A673 (cell line): ENCODE measurements around the gene EXOC3. TPM values are rescaled to one million over a fixed set of nuclear protein-coding genes. Genes with fewer than 3 reads are reported as not detected.

Experiments
- BruUV-seq: library from RNA; stranded (reverse); fragments of 400-500 nt; replicated peaks from 2 replicates; lab custom pipeline; 2021; lab: Mats Ljungman, UMichigan
- CTCF ChIA-PET: fragments of 300-600 bp; sonication (Branson Sonifier 250); formaldehyde crosslinking; loops from one replicate; lab custom pipeline; 2022; ENCODE audit warnings: antibody characterized with exemption; lab: Charles Lee
- POLR2A ChIA-PET: fragments of 300-600 bp; sonication (Branson Sonifier 250); formaldehyde crosslinking; loops from one replicate; lab custom pipeline; 2022; ENCODE audit warnings: antibody characterized with exemption; ENCODE audit not compliant: low non-redundant PET; lab: Charles Lee
- DNase-seq: peaks from one replicate; pipeline ENCODE4 v3.0.0-alpha.2; 2015; ENCODE audit warnings: low spot score
- H3K27ac ChIP-seq: fragments of 200-600 bp; sonication (generic); 2 replicates; pipeline ENCODE4 v1.5.1; 2016; ENCODE audit warnings: mixed run types, low read depth, mild to moderate bottlenecking, mixed read lengths, antibody characterized with exemption, low read length; ENCODE audit not compliant: poor library complexity, severe bottlenecking
- H3K27me3 ChIP-seq: fragments of 200-600 bp; sonication (generic); replicated peaks from 2 replicates; pipeline ENCODE4 v1.6.1; 2017; ENCODE audit warnings: mixed run types, low read depth, mild to moderate bottlenecking, mixed read lengths, antibody characterized with exemption, low read length; ENCODE audit not compliant: insufficient read depth, poor library complexity
- H3K36me3 ChIP-seq: fragments of 200-600 bp; sonication (generic); 2 replicates; pipeline ENCODE4 v1.6.1; 2016; ENCODE audit warnings: mixed run types, mild to moderate bottlenecking, mixed read lengths, antibody characterized with exemption, low read length; ENCODE audit not compliant: insufficient read depth, poor library complexity, severe bottlenecking
- H3K4me1 ChIP-seq: fragments of 200-600 bp; sonication (generic); 2 replicates; pipeline ENCODE4 v1.6.1; 2017; ENCODE audit warnings: mixed run types, mild to moderate bottlenecking, mixed read lengths, antibody characterized with exemption, low read length; ENCODE audit not compliant: insufficient read depth, poor library complexity, severe bottlenecking
- H3K4me3 ChIP-seq: fragments of 200-600 bp; sonication (generic); 2 replicates; pipeline ENCODE4 v1.5.1; 2016; ENCODE audit warnings: low read depth, mixed run types, mild to moderate bottlenecking, mixed read lengths, low read length; ENCODE audit not compliant: poor library complexity, severe bottlenecking
- H3K9me3 ChIP-seq: fragments of 200-600 bp; sonication (generic); 2 replicates; pipeline ENCODE4 v1.6.1; 2016; ENCODE audit warnings: mixed run types, low read depth, mild to moderate bottlenecking, mixed read lengths, antibody characterized with exemption, low read length; ENCODE audit not compliant: poor library complexity, severe bottlenecking
- EZH2 ChIP-seq: fragments of 200-600 bp; sonication (generic); IDR thresholded peaks from 2 replicates; pipeline ENCODE4 v1.6.1; 2017; ENCODE audit warnings: borderline replicate concordance, low read depth, mild to moderate bottlenecking, mixed read lengths, antibody characterized with exemption, low read length; ENCODE audit not compliant: poor library complexity, severe bottlenecking
- intact Hi-C: fragments of 100-400 bp; cut with micrococcal nuclease; formaldehyde crosslinking; loops from one replicate; pipeline ENCODE4 v1.10.0; 2022; ENCODE audit not compliant: unreplicated experiment
- total RNA-seq: library from RNA; stranded (reverse); gene quantifications from 2 replicates; pipeline ENCODE4 v1.2.3, GENCODE V29; 2021
- TF ChIP-seq, protein P1 (sequence below): fragments of 300-800, 200-600 bp; sonication (generic); conservative IDR thresholded peaks from 2 replicates; pipeline ENCODE4 v1.5.1; 2017; ENCODE audit warnings: low read depth, mild to moderate bottlenecking, antibody characterized with exemption, low read length, moderate library complexity, mixed read lengths

The EXOC3 gene
- total RNA-seq, 1 experiment from 2014 or later, result 46.7 TPM

- intact Hi-C loops, result no loop called here
- Histone ChIP-seq H3K4me1 (no peaks in the 10 kb centered on the region), H3K4me3 (no peak overlapping the region), H3K36me3 (peaks cover 64% of the 10 kb centered on the region), H3K27me3 (no peaks in the 10 kb centered on the region), H3K27ac (no peak overlapping the region), H3K9me3 (peaks cover 10% of the 10 kb centered on the region)
- no TSS peak for BruUV-seq
- CTCF ChIA-PET, result no interaction called here
- POLR2A ChIA-PET, result no interaction called here
- TF ChIP-seq, protein P1, sequence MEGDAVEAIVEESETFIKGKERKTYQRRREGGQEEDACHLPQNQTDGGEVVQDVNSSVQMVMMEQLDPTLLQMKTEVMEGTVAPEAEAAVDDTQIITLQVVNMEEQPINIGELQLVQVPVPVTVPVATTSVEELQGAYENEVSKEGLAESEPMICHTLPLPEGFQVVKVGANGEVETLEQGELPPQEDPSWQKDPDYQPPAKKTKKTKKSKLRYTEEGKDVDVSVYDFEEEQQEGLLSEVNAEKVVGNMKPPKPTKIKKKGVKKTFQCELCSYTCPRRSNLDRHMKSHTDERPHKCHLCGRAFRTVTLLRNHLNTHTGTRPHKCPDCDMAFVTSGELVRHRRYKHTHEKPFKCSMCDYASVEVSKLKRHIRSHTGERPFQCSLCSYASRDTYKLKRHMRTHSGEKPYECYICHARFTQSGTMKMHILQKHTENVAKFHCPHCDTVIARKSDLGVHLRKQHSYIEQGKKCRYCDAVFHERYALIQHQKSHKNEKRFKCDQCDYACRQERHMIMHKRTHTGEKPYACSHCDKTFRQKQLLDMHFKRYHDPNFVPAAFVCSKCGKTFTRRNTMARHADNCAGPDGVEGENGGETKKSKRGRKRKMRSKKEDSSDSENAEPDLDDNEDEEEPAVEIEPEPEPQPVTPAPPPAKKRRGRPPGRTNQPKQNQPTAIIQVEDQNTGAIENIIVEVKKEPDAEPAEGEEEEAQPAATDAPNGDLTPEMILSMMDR, result no peak
- TF ChIP-seq EZH2, result no peak
- DNase-seq, result no peak
Observed at GRCh38 chr5:453725-454481, 10.9 kb downstream of the EXOC3 start.

DNA sequence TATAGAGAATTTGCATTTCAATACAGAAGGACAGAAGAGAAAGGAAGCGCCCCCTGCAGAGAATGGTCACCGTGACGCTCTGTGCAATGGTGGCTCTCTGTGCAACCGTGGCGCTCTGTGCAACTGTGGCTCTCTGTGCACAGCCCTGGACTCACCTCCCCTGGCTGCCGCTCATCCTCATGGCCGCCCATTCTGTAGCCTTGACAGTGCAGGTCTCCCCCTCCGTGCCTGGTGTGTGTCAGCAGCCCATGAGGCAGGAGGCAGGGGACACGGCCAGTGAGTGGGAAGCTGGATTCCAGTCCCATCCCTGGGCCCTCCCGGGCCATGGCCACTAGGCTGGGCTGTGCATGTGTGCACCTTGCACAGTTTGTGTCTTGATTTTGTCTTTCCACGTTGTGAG is 12.0 kb downstream of the EXOC3 start:
- intact Hi-C loops, result no loop called here
- peaks cover 10% of the 10 kb centered on the region for H3K9me3 ChIP-seq
- no peaks in the 10 kb centered on the region for H3K27me3 ChIP-seq
- peaks cover 56% of the 10 kb centered on the region for H3K36me3 ChIP-seq
- TF ChIP-seq, protein P1, result no peak
- TF ChIP-seq EZH2, result no peak
- CTCF ChIA-PET, result no interaction called here
- POLR2A ChIA-PET, result no interaction called here
- H3K27ac ChIP-seq, result peak overlapping the region; percentile 42
- H3K4me3 ChIP-seq, result no peak overlapping the region
- peak; percentile 52 for DNase-seq
- BruUV-seq, result no TSS peak
- no peaks in the 10 kb centered on the region for H3K4me1 ChIP-seq

- H3K27ac ChIP-seq, result no peak overlapping the region
Observed at GRCh38 chr5:455806-456205, 12.8 kb downstream of the EXOC3 start.

More at GRCh38 chr5:455806-456205, 12.8 kb downstream of the EXOC3 start:
- intact Hi-C loops, result no loop called here
- POLR2A ChIA-PET, result no interaction called here
- CTCF ChIA-PET, result no interaction called here
- no peaks in the 10 kb centered on the region for H3K4me1 ChIP-seq
- H3K9me3 ChIP-seq, result peaks cover 10% of the 10 kb centered on the region
- H3K36me3 ChIP-seq, result peaks cover 54% of the 10 kb centered on the region
- H3K27me3 ChIP-seq, result no peaks in the 10 kb centered on the region
- no peak overlapping the region for H3K4me3 ChIP-seq
- no peak for TF ChIP-seq EZH2
- TF ChIP-seq, protein P1, result no peak
- no TSS peak for BruUV-seq
- no peak for DNase-seq
